Activated CD4-positive, alpha-beta T cell treated with anti-CD3 and anti-CD28 coated beads for 1 hour (primary cell): ENCODE measurements around the gene TMEM204.

ENCODE experiments used
- DNase-seq: peaks from one replicate; pipeline ENCODE4 v3.0.0-alpha.2; 2020

Gene TMEM204

DNA sequence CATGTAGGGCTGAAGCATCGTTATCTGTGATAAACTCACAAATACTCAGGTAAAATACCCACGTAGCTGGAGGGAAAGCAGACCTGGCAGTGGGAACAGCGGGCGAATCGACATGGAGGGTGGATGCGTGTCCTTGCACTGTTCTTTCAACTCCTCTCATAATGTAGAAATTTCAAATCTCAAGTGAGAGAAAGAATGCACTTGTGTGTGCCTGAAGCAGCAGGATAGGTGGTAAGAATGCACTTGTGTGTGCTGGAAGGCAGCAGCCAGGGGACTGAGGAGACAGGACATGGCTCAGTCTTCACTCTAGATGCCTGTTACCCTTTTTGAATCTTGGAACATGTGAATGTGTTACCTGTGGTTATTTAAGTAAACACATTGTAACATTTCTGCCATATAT lies 68.0 kb downstream of the TMEM204 start:
- DNase-seq: no peak

DNA sequence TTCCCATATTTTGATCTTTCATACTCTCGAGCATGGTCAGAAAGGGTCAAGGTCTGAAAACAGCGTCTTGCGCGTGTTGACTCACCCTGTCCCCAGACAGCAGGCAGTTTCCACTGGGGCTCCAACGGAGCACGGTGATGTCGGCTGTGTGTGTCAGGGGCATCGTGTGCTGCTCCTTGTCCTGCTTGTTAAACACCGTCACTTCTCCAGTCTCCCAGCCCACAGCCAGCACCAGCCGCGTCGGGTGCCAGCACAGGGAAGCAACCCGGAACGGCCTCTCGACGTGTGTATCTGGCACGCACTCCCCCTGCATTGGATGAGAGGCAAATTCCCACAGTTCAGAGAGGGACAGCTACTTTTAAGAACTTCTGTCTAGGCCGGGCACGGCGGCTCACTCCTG lies 68.8 kb downstream of the TMEM204 start:
- no peak for DNase-seq
